H1 (cell line): ENCODE data around the gene MRPL54. TPM values are rescaled to one million over a fixed set of nuclear protein-coding genes. Genes with fewer than 3 reads are reported as not detected.

Experiments
- CTCF ChIA-PET: fragments of 300-600 bp; sonication (Branson Sonifier 250); formaldehyde crosslinking; loops from one replicate; lab custom pipeline; 2021; ENCODE audit not compliant: partially characterized antibody; lab: Charles Lee
- POLR2A ChIA-PET: fragments of 300-600 bp; sonication (Branson Sonifier 250); formaldehyde crosslinking; loops from one replicate; lab custom pipeline; 2021; ENCODE audit warnings: inconsistent platforms; ENCODE audit not compliant: partially characterized antibody; lab: Charles Lee
- DNase-seq, 2 experiments: peaks; one replicate each; pipeline versions ENCODE4 v3.0.0 to v3.0.0-alpha.2; 2010 to 2022; ENCODE audit warnings: low spot score in 2 of 2, low read depth in 1 of 2, mixed read lengths in 1 of 2
- FAIRE-seq: peaks from 2 replicates; lab custom pipeline; 2011; peaks lifted over from hg19 to GRCh38; lab: Jason Lieb, UNC
- H2AFZ ChIP-seq: 2 replicates; pipeline ENCODE4 v1.8.1; 2012; ENCODE audit warnings: low read length, inconsistent platforms
- H2AK5ac ChIP-seq: 2 replicates; pipeline ENCODE4 v1.6.1; 2013; ENCODE audit warnings: low read depth, low read length
- H2BK120ac ChIP-seq: replicated peaks from 2 replicates; pipeline ENCODE3; 2013; ENCODE audit warnings: low read depth, low read length, inconsistent platforms
- H2BK12ac ChIP-seq: 2 replicates; pipeline ENCODE4 v1.6.1; 2013; ENCODE audit warnings: low read depth, low read length
- H2BK15ac ChIP-seq: 2 replicates; pipeline ENCODE4 v1.6.1; 2013; ENCODE audit warnings: low read length
- H2BK20ac ChIP-seq: 2 replicates; pipeline ENCODE4 v1.6.1; 2013; ENCODE audit warnings: low read length
- H2BK5ac ChIP-seq: 2 replicates; pipeline ENCODE4 v1.6.1; 2013; ENCODE audit warnings: low read depth, low read length
- H3K14ac ChIP-seq: 2 replicates; pipeline ENCODE4 v1.6.1; 2013; ENCODE audit warnings: inconsistent platforms; ENCODE audit not compliant: insufficient read length
- H3K18ac ChIP-seq: 2 replicates; pipeline ENCODE4 v1.6.1; 2013; ENCODE audit warnings: low read length; ENCODE audit errors: extremely low read depth
- H3K23ac ChIP-seq: 2 replicates; pipeline ENCODE4 v1.6.1; 2013; ENCODE audit warnings: inconsistent platforms; ENCODE audit not compliant: insufficient read length
- H3K23me2 ChIP-seq: 2 replicates; pipeline ENCODE4 v1.6.1; 2013; ENCODE audit warnings: low read depth, low read length
- H3K27ac ChIP-seq: 2 replicates; pipeline ENCODE4 v1.6.1; 2011; ENCODE audit warnings: low read depth, low read length, inconsistent platforms
- H3K27me3 ChIP-seq, 4 experiments: replicated peaks in 1 of 4; 1 replicate in 1 of 4; 2 replicates in 3 of 4; pipeline versions ENCODE4 v1.6.1 to v1.8.1; 2011 to 2013; ENCODE audit warnings: low read length in 3 of 4, mild to moderate bottlenecking in 3 of 4, inconsistent platforms in 2 of 4, mixed read lengths in 2 of 4, moderate library complexity in 1 of 4; ENCODE audit not compliant: control insufficient read depth in 3 of 4, insufficient read depth in 3 of 4; ENCODE audit errors: extremely low read depth in 1 of 4
- H3K36me3 ChIP-seq, 4 experiments: 2 replicates each; pipeline versions ENCODE4 v1.6.1 to v1.8.1; 2011 to 2013; ENCODE audit warnings: mild to moderate bottlenecking in 4 of 4, low read length in 3 of 4, moderate library complexity in 2 of 4, control low read depth in 1 of 4, inconsistent platforms in 1 of 4; ENCODE audit not compliant: insufficient read depth in 4 of 4, control insufficient read depth in 2 of 4
- H3K4ac ChIP-seq: replicated peaks from 2 replicates; pipeline ENCODE3; 2013; ENCODE audit warnings: low read length, low read depth, mixed read lengths, inconsistent platforms; ENCODE audit not compliant: insufficient read length
- H3K4me1 ChIP-seq, 4 experiments: replicated peaks in 1 of 4; 1 replicate in 1 of 4; 2 replicates in 3 of 4; pipeline versions ENCODE4 v1.6.1 to v1.8.1; 2011 to 2013; ENCODE audit warnings: low read length in 3 of 4, inconsistent platforms in 2 of 4, mixed read lengths in 1 of 4; ENCODE audit not compliant: insufficient read depth in 4 of 4, control insufficient read depth in 3 of 4
- H3K4me2 ChIP-seq, 2 experiments: 2 replicates each; pipeline versions ENCODE4 v1.6.1 to v1.8.1; 2011 to 2013; ENCODE audit warnings: low read depth in 2 of 2, low read length in 2 of 2, control low read depth in 1 of 2, inconsistent platforms in 1 of 2, mild to moderate bottlenecking in 1 of 2; ENCODE audit not compliant: insufficient read depth in 1 of 2
- H3K4me3 ChIP-seq, 4 experiments: fragments of 200-600, 300-600 bp in 1 of 4; sonication (generic), shearing (Covaris generic), sonication (Bioruptor Twin) in 1 of 4; 2 replicates each; pipeline versions ENCODE4 v1.5.1 to v1.8.1; 2011 to 2016; ENCODE audit warnings: low read length in 4 of 4, low read depth in 3 of 4, control low read depth in 2 of 4, inconsistent platforms in 2 of 4, mild to moderate bottlenecking in 2 of 4, mixed read lengths in 1 of 4, moderate library complexity in 1 of 4; ENCODE audit not compliant: insufficient read depth in 2 of 4; ENCODE audit errors: extremely low read depth in 1 of 4
- H3K56ac ChIP-seq: replicated peaks from 2 replicates; pipeline ENCODE3; 2013; ENCODE audit warnings: low read depth, mild to moderate bottlenecking, mixed read lengths, low read length, inconsistent platforms; ENCODE audit not compliant: insufficient read length
- H3K79me1 ChIP-seq: 2 replicates; pipeline ENCODE4 v1.6.1; 2013; ENCODE audit warnings: low read depth, low read length, control low read depth
- H3K79me2 ChIP-seq, 2 experiments: 2 replicates each; pipeline versions ENCODE4 v1.6.1 to v1.8.1; 2012 to 2013; ENCODE audit warnings: low read length in 2 of 2, mild to moderate bottlenecking in 2 of 2, inconsistent platforms in 1 of 2; ENCODE audit not compliant: insufficient read depth in 2 of 2, control insufficient read depth in 1 of 2
- H3K9ac ChIP-seq, 4 experiments: replicated peaks in 1 of 4; 1 replicate in 1 of 4; 2 replicates in 3 of 4; pipeline versions ENCODE4 v1.6.1 to v1.8.1; 2011 to 2013; ENCODE audit warnings: low read depth in 3 of 4, low read length in 3 of 4, control low read depth in 2 of 4, mild to moderate bottlenecking in 2 of 4, moderate library complexity in 2 of 4, inconsistent platforms in 1 of 4; ENCODE audit errors: extremely low read depth in 1 of 4
- H3K9me3 ChIP-seq, 2 experiments: 2 replicates each; pipeline versions ENCODE4 v1.6.1 to v1.8.1; 2012 to 2013; ENCODE audit warnings: mild to moderate bottlenecking in 2 of 2, moderate library complexity in 2 of 2, control low read depth in 1 of 2, inconsistent platforms in 1 of 2, low read depth in 1 of 2, low read length in 1 of 2, mixed read lengths in 1 of 2; ENCODE audit not compliant: insufficient read depth in 2 of 2
- H4K20me1 ChIP-seq, 2 experiments: replicated peaks in 1 of 2; 2 replicates each; pipeline versions ENCODE3 to v1.8.1; 2011 to 2013; ENCODE audit warnings: inconsistent platforms in 2 of 2, low read length in 2 of 2, mild to moderate bottlenecking in 1 of 2; ENCODE audit not compliant: insufficient read depth in 2 of 2, control insufficient read depth in 1 of 2
- H4K5ac ChIP-seq: 2 replicates; pipeline ENCODE4 v1.6.1; 2013; ENCODE audit warnings: low read length, low read depth, mixed read lengths, inconsistent platforms; ENCODE audit not compliant: insufficient read length
- H4K8ac ChIP-seq: 2 replicates; pipeline ENCODE4 v1.8.0; 2013; ENCODE audit warnings: mild to moderate bottlenecking, moderate library complexity, low read length, inconsistent platforms; ENCODE audit not compliant: insufficient read depth; ENCODE audit errors: extremely low read depth
- H4K91ac ChIP-seq: replicated peaks from 2 replicates; pipeline ENCODE3; 2013; ENCODE audit warnings: low read length, mixed read lengths, inconsistent platforms; ENCODE audit not compliant: insufficient read length
- CHD1 ChIP-seq: IDR thresholded peaks from 2 replicates; pipeline ENCODE4 v1.6.1; 2012; ENCODE audit warnings: low read depth, low read length, improper control_type of control experiment
- CHD2 ChIP-seq: IDR thresholded peaks from 2 replicates; pipeline ENCODE4 v1.6.1; 2012; ENCODE audit warnings: low read length, improper control_type of control experiment
- EZH2 ChIP-seq: fragments of 200-600 bp; sonication (generic); IDR thresholded peaks from 2 replicates; pipeline ENCODE4 v1.7.1; 2012; ENCODE audit warnings: low read depth, mild to moderate bottlenecking, moderate library complexity, low read length, inconsistent platforms; ENCODE audit not compliant: severe bottlenecking
- HDAC6 ChIP-seq: IDR thresholded peaks from one replicate; pipeline ENCODE4 v1.7.1; 2012; ENCODE audit warnings: low read depth, mild to moderate bottlenecking, inconsistent platforms, low read length, moderate library complexity
- MAFK ChIP-seq: IDR thresholded peaks from 2 replicates; pipeline ENCODE4 v1.6.1; 2012; ENCODE audit warnings: low read depth, mild to moderate bottlenecking, improper control_type of control experiment, low read length
- POLR2A ChIP-seq, 2 experiments: IDR thresholded peaks; 1 replicate in 1 of 2; 2 replicates in 1 of 2; pipeline ENCODE4 v1.6.1; 2011; ENCODE audit warnings: low read depth in 2 of 2, low read length in 2 of 2, mild to moderate bottlenecking in 2 of 2; ENCODE audit errors: control extremely low read depth in 1 of 2
- POLR2AphosphoS5 ChIP-seq: IDR thresholded peaks from 2 replicates; pipeline ENCODE4 v1.6.1; 2011; ENCODE audit warnings: low read depth, low read length
- RBBP5 ChIP-seq: IDR thresholded peaks from 2 replicates; pipeline ENCODE4 v1.7.1; 2012; ENCODE audit warnings: low read depth, mild to moderate bottlenecking, inconsistent platforms, low read length, moderate library complexity, borderline replicate concordance
- SIN3A ChIP-seq, 2 experiments: IDR thresholded peaks in 1 of 2; conservative IDR thresholded peaks in 1 of 2; 2 replicates each; pipeline ENCODE4 v1.6.1; 2011 to 2012; ENCODE audit warnings: low read length in 2 of 2, improper control_type of control experiment in 1 of 2, low read depth in 1 of 2, mild to moderate bottlenecking in 1 of 2
- SIX5 ChIP-seq: IDR thresholded peaks from 2 replicates; pipeline ENCODE4 v1.6.1; 2011; ENCODE audit warnings: mild to moderate bottlenecking, low read depth, low read length
- SRF ChIP-seq: IDR thresholded peaks from 2 replicates; pipeline ENCODE4 v1.6.1; 2011; ENCODE audit warnings: mild to moderate bottlenecking, low read depth, low read length, moderate library complexity
- SUZ12 ChIP-seq: fragments of 200-600 bp; sonication (generic); IDR thresholded peaks from 2 replicates; pipeline ENCODE4 v1.6.1; 2012; ENCODE audit warnings: mild to moderate bottlenecking, inconsistent platforms, low read length, moderate library complexity, mixed read lengths
- WGBS, 2 experiments: shearing (Covaris generic) in 1 of 2; methylation state at CpG; one replicate each; pipeline versions ENCODE4 v1.1.6 to v1.1.7; 2013 to 2015; ENCODE audit warnings: low lambda C conversion rate in 2 of 2, mixed read lengths in 2 of 2, inconsistent platforms in 1 of 2, low coverage in 1 of 2, missing lambda C conversion rate in 1 of 2; ENCODE audit not compliant: insufficient replicate concordance in 2 of 2, insufficient coverage in 1 of 2, insufficient read length in 1 of 2; ENCODE audit errors: extremely low coverage in 1 of 2, missing lambda C conversion rate in 1 of 2; 5-methylcytosine and 5-hydroxymethylcytosine counted together
- polyA plus RNA-seq, 7 experiments: library from polyadenylated mRNA; depleted of rRNA in 3 of 7; stranded (reverse) in 5 of 7; unstranded in 2 of 7; fragments of >200 nt in 5 of 7; fragments of 200-250 nt in 2 of 7; gene quantifications; 1 replicate in 5 of 7; 2 replicates in 1 of 7; 4 replicates in 1 of 7; pipeline versions ENCODE4 v1.2.1 to v1.2.3, GENCODE V29; 2011 to 2013; ENCODE audit warnings: missing spikeins in 2 of 7, mixed read lengths in 2 of 7
- total RNA-seq: library from RNA; stranded (reverse); fragmentation: NEBNext Ultra II Directional; extraction: Animal tissue kit (Norgen Biotek cat#: 25700); gene quantifications from 2 replicates; pipeline ENCODE4 v1.2.1, GENCODE V29; 2021

MRPL54 gene
- total and polyA plus RNA-seq, 2 of the 8 experiments (the other 6 are each of a cell fraction or from before 2014, with no cell fraction given), result 63.8 to 72.8 TPM

- no peak overlapping the region; the same call in 1 of the 2 replicates for H3K18ac ChIP-seq
- no peak overlapping the region for H3K56ac ChIP-seq
- no peak overlapping the region for H4K91ac ChIP-seq
- no peak overlapping the region for H3K4ac ChIP-seq
- WGBS, 2 experiments, result 31% methylated on average over 38 of the region's 46 CpGs; no CpG with 5 or more reads in 1 of the 2 experiments
- POLR2A ChIA-PET, result interaction anchor here (0.6 to 2.0 kb wide), 5 partner anchors 8 to 41 kb away, joined by 3 to 7 read pairs (median 5); partner anchors contain the start of genes MRPL54 and TJP3
- no peaks in the 10 kb centered on the region for H3K79me1 ChIP-seq
- peak; percentile 90 to 100 for DNase-seq
- no peak overlapping the region for H3K14ac ChIP-seq
- no peaks in the 10 kb centered on the region for H3K9me3 ChIP-seq
- peaks cover 8% of the 10 kb centered on the region; the same call in 1 of the 2 replicates for H3K23me2 ChIP-seq
- no peak overlapping the region for H2AFZ ChIP-seq
- no peak overlapping the region for H4K5ac ChIP-seq
- peak overlapping the region; percentile 87 to 98 for H3K4me2 ChIP-seq
- no peak overlapping the region for H2BK5ac ChIP-seq
- H2BK12ac ChIP-seq, result no peak overlapping the region
- H2BK20ac ChIP-seq, result no peak overlapping the region
- peak; percentile 13 for FAIRE-seq
- peaks cover 0 to 16% (median 10%) of the 10 kb centered on the region in 4 experiments; a peak in 6 of 7 replicates for H3K4me1 ChIP-seq
- CTCF ChIA-PET, result interaction anchor here (1.0 to 5.8 kb wide), 12 partner anchors 13 to 267 kb away, joined by 3 to 66 read pairs (median 4); partner anchors contain the start of genes ATCAY and TJP3
- H2BK15ac ChIP-seq, result no peak overlapping the region
- no peaks in the 10 kb centered on the region for H3K36me3 ChIP-seq
- H3K27ac ChIP-seq, result no peak overlapping the region
- no peak overlapping the region for H2AK5ac ChIP-seq
- no peak overlapping the region for H2BK120ac ChIP-seq
- no peak overlapping the region for H3K23ac ChIP-seq
- H3K27me3 ChIP-seq, result peaks cover 0 to 3% (median 0%) of the 10 kb centered on the region in 4 experiments; a peak in 2 of 7 replicates
- no peak overlapping the region for H3K9ac ChIP-seq
- H3K79me2 ChIP-seq, result no peaks in the 10 kb centered on the region
- peak overlapping the region; percentile 65 to 81 (median 70) for H3K4me3 ChIP-seq
- H4K8ac ChIP-seq, result no peak overlapping the region
- H4K20me1 ChIP-seq, result no peaks in the 10 kb centered on the region
- TF ChIP-seq EZH2 (no peak), MAFK (no peak), HDAC6 (no peak), CHD2 (peak; percentile 71; the same call in 1 of the 2 replicates), SUZ12 (no peak), SIX5 (no peak), POLR2AphosphoS5 (no peak), CHD1 (no peak), SRF (0 out of 2 replicates have a peak, but pooled peaks have one; percentile 23), SIN3A (conservative IDR thresholded peaks at IDR 0.05 in 1 of 2, IDR thresholded peaks at IDR 0.05 in 1 of 2; ENCODE audit: low read depth in 1 of 2, low read length in 2 of 2) (peak; percentile 74 to 95; a peak in 3 of 4 replicates), RBBP5 (no peak), POLR2A (IDR thresholded peaks at IDR 0.05; ENCODE audit: control extremely low read depth in 1 of 2, low read depth in 2 of 2, low read length in 2 of 2) (no peak)
Observed at GRCh38 chr19:3721131-3721886, 41.2 kb upstream of the MRPL54 start.
